Ovary (tissue), 3 donors: ENCODE results near the gene MELTF.

Experiments used
- EP300 ChIP-seq: sonication (generic); formaldehyde crosslinking; IDR thresholded peaks from one replicate; pipeline ENCODE4 v1.6.1; 2017; ENCODE audit warnings: antibody characterized with exemption
- POLR2A ChIP-seq: fragments of 450-650 bp; IDR thresholded peaks from one replicate; pipeline ENCODE4 v1.6.1; 2017; ENCODE audit warnings: antibody characterized with exemption, mild to moderate bottlenecking, moderate library complexity
- TF ChIP-seq, protein P1 (sequence below), 3 donors: fragments of 450-650 bp in 2 of 3; fragments of 200-600 bp in 1 of 3; IDR thresholded peaks; one replicate each; pipeline versions ENCODE4 v1.5.1 to v1.8.0; 2016 to 2022; ENCODE audit warnings: antibody characterized with exemption in 3 of 3, mild to moderate bottlenecking in 1 of 3
- donor health status: DM: no; HTN: no; CAD: no.

DNA sequence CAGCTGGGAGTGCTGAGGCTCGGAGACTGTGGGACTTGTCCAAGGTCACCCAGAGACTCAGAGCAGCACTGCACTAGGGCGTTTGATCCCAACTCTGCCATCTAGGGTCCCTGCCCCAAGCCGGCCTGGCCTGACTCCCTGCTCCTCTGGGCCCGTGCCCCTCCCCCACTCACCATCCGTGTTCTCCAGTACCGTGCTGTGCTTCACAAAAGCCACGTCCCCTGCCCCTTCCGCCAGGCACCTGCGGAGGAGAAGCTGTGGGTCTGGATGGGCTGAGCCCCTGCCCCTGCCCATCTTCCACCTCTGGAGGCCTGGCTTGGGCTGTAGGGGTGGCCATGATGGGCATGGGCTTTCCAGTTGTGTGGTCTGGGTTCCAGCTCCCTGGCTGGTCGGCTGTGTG, 8.4 kb downstream of the MELTF start:
- TF ChIP-seq, protein P1, sequence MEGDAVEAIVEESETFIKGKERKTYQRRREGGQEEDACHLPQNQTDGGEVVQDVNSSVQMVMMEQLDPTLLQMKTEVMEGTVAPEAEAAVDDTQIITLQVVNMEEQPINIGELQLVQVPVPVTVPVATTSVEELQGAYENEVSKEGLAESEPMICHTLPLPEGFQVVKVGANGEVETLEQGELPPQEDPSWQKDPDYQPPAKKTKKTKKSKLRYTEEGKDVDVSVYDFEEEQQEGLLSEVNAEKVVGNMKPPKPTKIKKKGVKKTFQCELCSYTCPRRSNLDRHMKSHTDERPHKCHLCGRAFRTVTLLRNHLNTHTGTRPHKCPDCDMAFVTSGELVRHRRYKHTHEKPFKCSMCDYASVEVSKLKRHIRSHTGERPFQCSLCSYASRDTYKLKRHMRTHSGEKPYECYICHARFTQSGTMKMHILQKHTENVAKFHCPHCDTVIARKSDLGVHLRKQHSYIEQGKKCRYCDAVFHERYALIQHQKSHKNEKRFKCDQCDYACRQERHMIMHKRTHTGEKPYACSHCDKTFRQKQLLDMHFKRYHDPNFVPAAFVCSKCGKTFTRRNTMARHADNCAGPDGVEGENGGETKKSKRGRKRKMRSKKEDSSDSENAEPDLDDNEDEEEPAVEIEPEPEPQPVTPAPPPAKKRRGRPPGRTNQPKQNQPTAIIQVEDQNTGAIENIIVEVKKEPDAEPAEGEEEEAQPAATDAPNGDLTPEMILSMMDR (IDR thresholded peaks at IDR 0.05) = no peak
- TF ChIP-seq POLR2A (no peak), EP300 (no peak)
